AG04450 (cell line): ENCODE results near the gene PIGV. TPM values are rescaled to one million over a fixed set of nuclear protein-coding genes. Genes with fewer than 3 reads are reported as not detected.
"Not testable (repeated sequence)": the region's sequence is repeated elsewhere in the genome, so short reads cannot be mapped to it uniquely, and the experiment has no call there.

ENCODE experiments used
- CTCF ChIA-PET: fragments of 300-600, 350-600 bp; formaldehyde crosslinking; extraction: SDS; loops from one replicate; lab custom pipeline; 2022; ENCODE audit warnings: antibody characterized with exemption, inconsistent platforms; lab: Charles Lee
- POLR2A ChIA-PET: fragments of 350-600 bp; formaldehyde crosslinking; extraction: SDS; loops from one replicate; lab custom pipeline; 2021; ENCODE audit warnings: antibody characterized with exemption, inconsistent platforms; lab: Yijun Ruan, JAX
- DNase-seq: peaks from one replicate; pipeline ENCODE4 v3.0.0-alpha.2; 2011; ENCODE audit warnings: low read depth, low spot score
- H3K27ac ChIP-seq: one replicate; pipeline ENCODE4 v1.5.1; 2012; ENCODE audit warnings: low read depth, low read length, control low read depth
- H3K27me3 ChIP-seq: one replicate; pipeline ENCODE4 v1.6.0; 2012; ENCODE audit warnings: low read length; ENCODE audit not compliant: control insufficient read depth, insufficient read depth
- H3K4me3 ChIP-seq: 2 replicates; pipeline ENCODE4 v1.5.1; 2011; ENCODE audit warnings: mild to moderate bottlenecking, low read depth, low read length, control low read depth
- H3K9me3 ChIP-seq: 2 replicates; pipeline ENCODE4 v1.5.1; 2012; ENCODE audit warnings: low read length; ENCODE audit not compliant: control insufficient read depth, insufficient read depth
- CTCF ChIP-seq: IDR thresholded peaks from 2 replicates; pipeline ENCODE4 v1.5.1; 2011; ENCODE audit warnings: low read depth, low read length, control low read depth, inconsistent platforms
- polyA plus RNA-seq: library from polyadenylated mRNA; depleted of rRNA; stranded (reverse); fragments of >200 nt; gene quantifications from 2 replicates; pipeline ENCODE4 v1.2.3, GENCODE V29; 2011

The PIGV gene
- polyA plus RNA-seq, 1 experiment: 17.8 TPM

GRCh38 chr1:26831546-26832248 lies 43.9 kb downstream of the PIGV start:
- Histone ChIP-seq H3K9me3 (no peaks in the 10 kb centered on the region), H3K27ac (no peak overlapping the region), H3K4me3 (no peak overlapping the region), H3K27me3 (no peaks in the 10 kb centered on the region)
- ChIA-PET CTCF (interaction anchor here (0.7 kb wide), 1 partner anchor 43 kb away, joined by 3 read pairs; no protein-coding TSS in a partner anchor), POLR2A (interaction anchor here (0.6 kb wide), 1 partner anchor 431 kb away, joined by 3 read pairs; no protein-coding TSS in a partner anchor)
- no peak for TF ChIP-seq CTCF
- DNase-seq: no peak

GRCh38 chr1:26832249-26832960 lies 44.7 kb downstream of the PIGV start:
- Histone ChIP-seq H3K27me3 (no peaks in the 10 kb centered on the region), H3K27ac (no peak overlapping the region), H3K4me3 (no peak overlapping the region), H3K9me3 (no peaks in the 10 kb centered on the region)
- ChIA-PET POLR2A (interaction anchor here (0.6 kb wide), 1 partner anchor 432 kb away, joined by 3 read pairs; no protein-coding TSS in a partner anchor), CTCF (interaction anchor here (0.7 to 1.1 kb wide), 2 partner anchors 23 to 44 kb away, joined by 3 to 6 read pairs; no protein-coding TSS in a partner anchor)
- no peak for DNase-seq
- TF ChIP-seq CTCF: no peak

GRCh38 chr1:26833432-26834405 lies 46.0 kb downstream of the PIGV start:
- Histone ChIP-seq H3K27me3 (no peaks in the 10 kb centered on the region), H3K4me3 (no peak overlapping the region), H3K9me3 (no peaks in the 10 kb centered on the region), H3K27ac (no peak overlapping the region)
- ChIA-PET POLR2A (interaction anchor here (0.5 to 0.6 kb wide), 2 partner anchors 170 to 1454 kb away, joined by 4 to 7 read pairs; no protein-coding TSS in a partner anchor), CTCF (interaction anchor here (1.1 kb wide), 1 partner anchor 24 kb away, joined by 6 read pairs; no protein-coding TSS in a partner anchor)
- DNase-seq: no peak
- TF ChIP-seq CTCF: no peak

- DNase-seq, H3K9me3 ChIP-seq, H3K4me3 ChIP-seq, H3K27ac ChIP-seq, H3K27me3 ChIP-seq, POLR2A ChIA-PET: not testable (repeated sequence)
- CTCF ChIA-PET: interaction anchor here (1.5 kb wide), 1 partner anchor 236 kb away, joined by 3 read pairs; no protein-coding TSS in a partner anchor
Observed at GRCh38 chr1:26837665-26838064, 49.9 kb downstream of the PIGV start.
